ENCODE data around the gene SYTL1.

DNA sequence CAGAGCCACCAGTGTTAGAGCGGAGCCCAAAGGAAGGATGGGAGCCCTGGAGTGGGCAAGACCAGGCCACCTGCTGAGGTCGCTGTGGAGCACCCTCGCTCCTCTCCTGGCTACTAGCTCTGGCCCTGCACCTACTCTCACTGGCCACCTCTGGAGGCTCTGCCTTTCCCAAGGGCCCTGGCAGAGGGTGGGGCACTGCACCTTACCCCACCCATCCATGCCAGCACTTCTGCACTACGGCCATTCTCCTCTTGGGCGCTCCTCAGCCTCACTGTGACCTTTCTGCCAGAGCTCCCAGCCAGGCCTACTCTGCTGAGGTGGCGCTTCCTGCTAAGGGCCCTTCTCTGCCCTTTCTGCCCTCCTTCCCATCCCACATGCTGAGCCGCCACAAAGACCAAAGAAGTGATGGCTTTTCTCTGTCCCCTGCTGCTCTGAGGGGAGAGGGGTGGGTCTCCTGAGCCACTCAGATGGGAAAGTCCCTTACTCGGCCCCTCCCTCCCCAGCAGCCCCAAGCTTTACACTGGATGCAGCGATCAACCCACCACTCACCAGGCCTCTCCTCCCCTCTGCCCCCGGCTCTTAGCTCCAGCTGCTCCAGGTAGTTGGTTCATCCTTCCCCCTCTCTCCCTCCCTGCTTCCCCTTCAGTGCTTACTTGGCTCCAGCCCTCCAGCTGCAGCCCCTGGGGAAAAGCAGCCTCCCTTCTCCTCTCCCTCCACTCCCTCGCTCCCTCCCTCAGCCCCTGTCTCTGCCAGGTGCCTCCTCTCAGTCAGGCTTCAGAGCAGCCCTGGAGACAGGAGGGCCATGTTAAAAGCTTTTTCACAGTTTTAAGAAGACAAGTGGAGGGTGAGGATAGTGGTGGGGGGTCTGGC is 34.7 kb upstream of the SYTL1 start:
- no peak for TF ChIP-seq CTCF (IDR thresholded peaks at IDR 0.05)
- no peak for TF ChIP-seq GABPA (IDR thresholded peaks at IDR 0.05; ENCODE audit: low read depth)
- no peak for TF ChIP-seq USF2 (IDR thresholded peaks at IDR 0.05; ENCODE audit: borderline replicate concordance, low read depth, low read length)
- no peak for TF ChIP-seq JUND (IDR thresholded peaks at IDR 0.05)
- TF ChIP-seq RXRA (IDR thresholded peaks at IDR 0.05; ENCODE audit: borderline replicate concordance, low read depth): no peak
